GM10248 (cell line): ENCODE measurements around the gene AMPD2.
"Not testable (repeated sequence)": the region's sequence is repeated elsewhere in the genome, so short reads cannot be mapped to it uniquely, and the experiment has no call there.

Experiments
- CTCF ChIA-PET: fragments of 300-600 bp; sonication (Branson Sonifier 250); formaldehyde crosslinking; extraction: SDS; loops from one replicate; lab custom pipeline; 2021; ENCODE audit warnings: antibody characterized with exemption; lab: Yijun Ruan, JAX
- POLR2A ChIA-PET: fragments of 350-650 bp; sonication (Branson Sonifier 250); formaldehyde crosslinking; extraction: SDS; loops from one replicate; lab custom pipeline; 2020; ENCODE audit warnings: antibody characterized with exemption; lab: Yijun Ruan, JAX
- DNase-seq: peaks from one replicate; pipeline ENCODE4 v3.0.0; 2012; ENCODE audit errors: extremely low spot score
- TF ChIP-seq, protein P1 (sequence below): IDR thresholded peaks from 2 replicates; pipeline ENCODE4 v1.5.1; 2012; ENCODE audit warnings: mild to moderate bottlenecking, low read depth; ENCODE audit errors: extremely low read depth, missing control alignments, control extremely low read depth

AMPD2 gene

DNA sequence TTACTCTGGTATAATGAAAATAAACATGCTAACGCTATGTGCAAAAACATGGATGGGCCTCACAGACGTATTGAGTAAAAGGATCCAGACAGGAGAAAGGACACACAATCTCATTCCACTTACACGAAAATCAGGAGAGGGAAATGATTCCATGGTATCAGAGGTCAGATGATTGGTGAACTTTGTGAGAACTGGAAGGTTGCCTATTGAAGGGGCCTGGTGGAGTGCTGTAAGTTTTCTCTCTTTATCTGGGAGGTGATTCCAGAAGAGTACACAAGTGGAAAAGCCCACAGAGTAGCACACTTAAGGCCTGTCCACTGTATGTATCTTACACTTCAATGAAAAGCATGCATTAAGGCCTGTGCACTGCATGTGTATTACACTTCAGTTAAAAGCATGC is 57.8 kb downstream of the AMPD2 start:
- DNase-seq = no peak
- POLR2A ChIA-PET = no interaction called here
- TF ChIP-seq, protein P1, sequence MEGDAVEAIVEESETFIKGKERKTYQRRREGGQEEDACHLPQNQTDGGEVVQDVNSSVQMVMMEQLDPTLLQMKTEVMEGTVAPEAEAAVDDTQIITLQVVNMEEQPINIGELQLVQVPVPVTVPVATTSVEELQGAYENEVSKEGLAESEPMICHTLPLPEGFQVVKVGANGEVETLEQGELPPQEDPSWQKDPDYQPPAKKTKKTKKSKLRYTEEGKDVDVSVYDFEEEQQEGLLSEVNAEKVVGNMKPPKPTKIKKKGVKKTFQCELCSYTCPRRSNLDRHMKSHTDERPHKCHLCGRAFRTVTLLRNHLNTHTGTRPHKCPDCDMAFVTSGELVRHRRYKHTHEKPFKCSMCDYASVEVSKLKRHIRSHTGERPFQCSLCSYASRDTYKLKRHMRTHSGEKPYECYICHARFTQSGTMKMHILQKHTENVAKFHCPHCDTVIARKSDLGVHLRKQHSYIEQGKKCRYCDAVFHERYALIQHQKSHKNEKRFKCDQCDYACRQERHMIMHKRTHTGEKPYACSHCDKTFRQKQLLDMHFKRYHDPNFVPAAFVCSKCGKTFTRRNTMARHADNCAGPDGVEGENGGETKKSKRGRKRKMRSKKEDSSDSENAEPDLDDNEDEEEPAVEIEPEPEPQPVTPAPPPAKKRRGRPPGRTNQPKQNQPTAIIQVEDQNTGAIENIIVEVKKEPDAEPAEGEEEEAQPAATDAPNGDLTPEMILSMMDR = no peak
- CTCF ChIA-PET = interaction anchor here (1.1 kb wide), 1 partner anchor 22 kb away, joined by 3 read pairs; the partner anchor contains the start of gene GSTM4

DNA sequence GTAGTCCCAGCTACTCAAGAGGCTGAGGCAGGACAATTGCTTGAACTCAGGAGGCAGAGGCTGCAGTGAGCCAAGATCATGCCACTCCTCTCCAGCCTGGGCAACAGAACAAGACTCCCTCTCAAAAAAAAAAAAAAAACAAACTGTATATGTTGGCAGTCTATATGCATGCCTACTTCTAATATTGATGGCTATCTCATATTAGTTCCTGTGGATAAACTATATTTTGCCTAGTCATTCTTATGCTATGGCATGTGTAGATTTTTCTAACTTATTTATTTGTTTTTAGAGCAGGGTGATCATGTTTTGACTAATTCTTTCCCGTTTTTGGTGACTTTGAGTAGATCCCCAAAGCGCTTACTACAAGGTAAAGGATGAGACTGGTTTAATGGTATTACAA is 59.0 kb downstream of the AMPD2 start:
- POLR2A ChIA-PET, DNase-seq, CTCF ChIA-PET: not testable (repeated sequence)
